Nephron (organoid): ENCODE measurements around the gene MTA3.
"Not testable (repeated sequence)": the region's sequence is repeated elsewhere in the genome, so short reads cannot be mapped to it uniquely, and the experiment has no call there.

Experiments
- H3K27ac Mint-ChIP-seq, 3 experiments: 2 replicates each; pipeline ENCODE4 v1.8.0; 2020; ENCODE audit warnings: mixed read lengths in 3 of 3, mild to moderate bottlenecking in 2 of 3, moderate library complexity in 1 of 3
- H3K27me3 Mint-ChIP-seq: 2 replicates; pipeline ENCODE4 v1.8.0; 2021; ENCODE audit warnings: low read depth, mild to moderate bottlenecking, moderate library complexity, mixed read lengths
- H3K36me3 Mint-ChIP-seq: 2 replicates; pipeline ENCODE4 v1.8.0; 2020; ENCODE audit warnings: low read depth, mixed read lengths
- H3K4me1 Mint-ChIP-seq: 2 replicates; pipeline ENCODE4 v1.8.0; 2020; ENCODE audit warnings: mixed read lengths
- H3K4me3 Mint-ChIP-seq, 3 experiments: 2 replicates each; pipeline ENCODE4 v1.8.0; 2020; ENCODE audit warnings: mild to moderate bottlenecking in 3 of 3, mixed read lengths in 3 of 3, moderate library complexity in 2 of 3
- H3K9me3 Mint-ChIP-seq: 2 replicates; pipeline ENCODE4 v1.8.0; 2020; ENCODE audit warnings: mixed read lengths
- TF ChIP-seq, protein P1 (sequence below), 3 experiments: fragments of 200-600 bp; sonication (generic); IDR thresholded peaks; one replicate each; pipeline ENCODE4 v1.5.0; 2021; ENCODE audit warnings: antibody characterized with exemption in 3 of 3; ENCODE audit not compliant: unreplicated experiment in 3 of 3

MTA3 gene

GRCh38 chr2:42618972-42619371 lies 50.5 kb downstream of the MTA3 start:
- H3K27ac Mint-ChIP-seq = no peak overlapping the region
- TF ChIP-seq, protein P1, sequence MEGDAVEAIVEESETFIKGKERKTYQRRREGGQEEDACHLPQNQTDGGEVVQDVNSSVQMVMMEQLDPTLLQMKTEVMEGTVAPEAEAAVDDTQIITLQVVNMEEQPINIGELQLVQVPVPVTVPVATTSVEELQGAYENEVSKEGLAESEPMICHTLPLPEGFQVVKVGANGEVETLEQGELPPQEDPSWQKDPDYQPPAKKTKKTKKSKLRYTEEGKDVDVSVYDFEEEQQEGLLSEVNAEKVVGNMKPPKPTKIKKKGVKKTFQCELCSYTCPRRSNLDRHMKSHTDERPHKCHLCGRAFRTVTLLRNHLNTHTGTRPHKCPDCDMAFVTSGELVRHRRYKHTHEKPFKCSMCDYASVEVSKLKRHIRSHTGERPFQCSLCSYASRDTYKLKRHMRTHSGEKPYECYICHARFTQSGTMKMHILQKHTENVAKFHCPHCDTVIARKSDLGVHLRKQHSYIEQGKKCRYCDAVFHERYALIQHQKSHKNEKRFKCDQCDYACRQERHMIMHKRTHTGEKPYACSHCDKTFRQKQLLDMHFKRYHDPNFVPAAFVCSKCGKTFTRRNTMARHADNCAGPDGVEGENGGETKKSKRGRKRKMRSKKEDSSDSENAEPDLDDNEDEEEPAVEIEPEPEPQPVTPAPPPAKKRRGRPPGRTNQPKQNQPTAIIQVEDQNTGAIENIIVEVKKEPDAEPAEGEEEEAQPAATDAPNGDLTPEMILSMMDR (IDR thresholded peaks at IDR 0.05; ENCODE audit: unreplicated experiment in 3 of 3) = no peak
- no peaks in the 10 kb centered on the region for H3K27me3 Mint-ChIP-seq
- peaks cover 5% of the 10 kb centered on the region for H3K9me3 Mint-ChIP-seq
- no peaks in the 10 kb centered on the region for H3K4me1 Mint-ChIP-seq
- no peak overlapping the region for H3K4me3 Mint-ChIP-seq
- peaks cover 72% of the 10 kb centered on the region for H3K36me3 Mint-ChIP-seq

DNA sequence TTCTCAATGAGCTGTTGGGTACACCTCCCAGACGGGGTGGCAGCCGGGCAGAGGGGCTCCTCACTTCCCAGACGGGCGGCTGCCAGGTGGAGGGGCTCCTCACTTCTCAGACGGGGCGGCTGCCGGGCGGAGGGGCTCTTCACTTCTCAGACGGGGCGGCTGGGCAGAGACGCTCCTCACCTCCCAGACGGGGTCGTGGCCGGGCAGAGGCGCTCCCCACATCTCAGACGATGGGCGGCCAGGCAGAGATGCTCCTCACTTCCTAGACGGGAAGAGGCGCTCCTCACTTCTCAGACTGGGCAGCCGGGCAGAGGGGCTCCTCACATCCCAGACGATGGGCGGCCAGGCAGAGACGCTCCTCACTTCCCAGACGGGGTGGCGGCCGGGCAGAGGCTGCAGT lies 53.2 kb downstream of the MTA3 start:
- H3K27me3 Mint-ChIP-seq, H3K9me3 Mint-ChIP-seq, H3K4me1 Mint-ChIP-seq, H3K4me3 Mint-ChIP-seq, H3K27ac Mint-ChIP-seq: not testable (repeated sequence)
- peaks cover 67% of the 10 kb centered on the region for H3K36me3 Mint-ChIP-seq

- H3K9me3 Mint-ChIP-seq = peaks cover 5% of the 10 kb centered on the region
- H3K4me1 Mint-ChIP-seq = no peaks in the 10 kb centered on the region
- no peaks in the 10 kb centered on the region for H3K27me3 Mint-ChIP-seq
- H3K27ac Mint-ChIP-seq = no peak overlapping the region
- H3K36me3 Mint-ChIP-seq = peaks cover 65% of the 10 kb centered on the region
- TF ChIP-seq, protein P1 (IDR thresholded peaks at IDR 0.05; ENCODE audit: unreplicated experiment in 3 of 3) = no peak
- no peak overlapping the region for H3K4me3 Mint-ChIP-seq
Measured at GRCh38 chr2:42622943-42623676, 54.7 kb downstream of the MTA3 start.

DNA sequence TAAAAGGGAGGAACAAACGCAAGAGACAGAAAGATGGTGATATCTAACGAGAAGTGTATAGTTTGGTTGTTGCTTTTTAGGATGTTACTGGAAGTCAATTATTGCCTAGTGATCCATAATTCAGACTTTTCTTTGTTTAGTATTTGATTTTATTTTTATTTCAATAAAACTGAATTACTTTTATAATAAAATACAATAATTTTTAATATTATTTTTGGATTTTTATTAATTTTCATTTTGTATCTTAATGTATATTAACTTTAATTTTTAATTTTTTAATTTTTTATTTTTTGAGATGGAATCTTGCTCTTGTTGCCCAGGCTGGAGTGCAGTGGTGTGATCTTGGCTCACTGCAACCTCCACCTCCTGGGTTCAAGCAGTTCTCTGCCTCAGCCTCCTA lies 55.6 kb downstream of the MTA3 start:
- Mint-ChIP-seq H3K9me3 (peaks cover 5% of the 10 kb centered on the region), H3K4me1 (no peaks in the 10 kb centered on the region), H3K4me3 (no peak overlapping the region), H3K27me3 (no peaks in the 10 kb centered on the region), H3K36me3 (peaks cover 61% of the 10 kb centered on the region), H3K27ac (no peak overlapping the region)
- TF ChIP-seq, protein P1 (IDR thresholded peaks at IDR 0.05; ENCODE audit: unreplicated experiment in 3 of 3) = no peak

- H3K27ac Mint-ChIP-seq, H3K9me3 Mint-ChIP-seq, H3K27me3 Mint-ChIP-seq, H3K4me1 Mint-ChIP-seq, H3K4me3 Mint-ChIP-seq: not testable (repeated sequence)
- peaks cover 52% of the 10 kb centered on the region for H3K36me3 Mint-ChIP-seq
Measured at GRCh38 chr2:42628024-42628423, 59.6 kb downstream of the MTA3 start.

DNA sequence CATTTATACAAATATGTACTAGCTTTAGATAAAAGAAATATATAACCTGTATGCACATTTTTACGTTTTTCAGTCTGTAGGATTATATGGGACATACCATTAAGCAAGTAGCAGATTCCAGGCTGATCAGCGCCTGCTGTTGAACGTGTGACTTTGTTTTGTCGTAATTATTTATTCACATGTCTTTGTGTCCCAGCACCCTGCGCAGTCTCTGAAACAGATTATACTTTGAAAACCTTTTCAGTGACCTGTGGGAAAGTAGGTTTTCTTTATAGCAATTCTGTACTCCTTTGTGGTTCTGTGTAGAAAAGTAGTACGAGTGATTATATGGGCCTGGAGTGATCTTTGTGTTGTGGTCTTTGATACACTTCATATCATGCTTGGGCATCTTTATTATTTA lies 68.5 kb downstream of the MTA3 start:
- Mint-ChIP-seq H3K27me3 (no peaks in the 10 kb centered on the region), H3K4me1 (peaks cover 10% of the 10 kb centered on the region), H3K36me3 (peaks cover 19% of the 10 kb centered on the region), H3K27ac (no peak overlapping the region), H3K9me3 (no peaks in the 10 kb centered on the region), H3K4me3 (no peak overlapping the region)
- TF ChIP-seq, protein P1 (IDR thresholded peaks at IDR 0.05; ENCODE audit: unreplicated experiment in 3 of 3) = no peak

- Mint-ChIP-seq H3K4me1 (peaks cover 10% of the 10 kb centered on the region), H3K27ac (no peak overlapping the region), H3K9me3 (no peaks in the 10 kb centered on the region), H3K4me3 (no peak overlapping the region), H3K27me3 (no peaks in the 10 kb centered on the region), H3K36me3 (peaks cover 23% of the 10 kb centered on the region)
- TF ChIP-seq, protein P1 (IDR thresholded peaks at IDR 0.05; ENCODE audit: unreplicated experiment in 3 of 3) = no peak
Measured at GRCh38 chr2:42638080-42638784, 69.8 kb downstream of the MTA3 start.
